T-cell (primary cell): ENCODE data around the gene CYP26B1. TPM values are rescaled to one million over a fixed set of nuclear protein-coding genes. Genes with fewer than 3 reads are reported as not detected.

Experiments
- ATAC-seq, 4 experiments: fragments of 200-7000 bp in 3 of 4; fragments of 150-1000 bp in 1 of 4; cut with Tn5 transposase; replicated peaks in 1 of 4; 1 replicate in 3 of 4; 2 replicates in 1 of 4; pipeline ENCODE4 v1.10.0; 2021; ENCODE audit warnings: moderate library complexity in 3 of 4, mild to moderate bottlenecking in 2 of 4, moderate number of reproducible peaks in 1 of 4
- CTCF ChIA-PET, 2 donors: fragments of 300-600 bp; sonication (Branson Sonifier 250); formaldehyde crosslinking; loops; one replicate each; lab custom pipeline; 2022; ENCODE audit warnings: antibody characterized with exemption in 2 of 2; lab: Charles Lee
- POLR2A ChIA-PET, 2 donors: fragments of 300-600 bp; sonication (Branson Sonifier 250); formaldehyde crosslinking; loops; one replicate each; lab custom pipeline; 2022; ENCODE audit warnings: antibody characterized with exemption in 2 of 2; lab: Charles Lee
- DNase-seq, 35 experiments: peaks; one replicate each; pipeline versions ENCODE4 v3.0.0 to v3.0.0-alpha.2; 2013 to 2023
- H3K27ac ChIP-seq: one replicate; pipeline ENCODE4 v1.5.1; 2013; ENCODE audit warnings: low read length
- H3K27me3 ChIP-seq, 2 experiments: replicated peaks in 1 of 2; 1 replicate in 1 of 2; 2 replicates in 1 of 2; pipeline versions ENCODE4 v1.6.1 to v1.7.0; 2013; ENCODE audit warnings: low read length in 1 of 2, mixed read lengths in 1 of 2; ENCODE audit not compliant: control insufficient read depth in 2 of 2, insufficient read depth in 2 of 2; ENCODE audit errors: extremely low read depth in 1 of 2
- H3K36me3 ChIP-seq, 2 donors: 1 replicate in 1 of 2; 2 replicates in 1 of 2; pipeline versions ENCODE4 v1.6.1 to v1.7.0; 2013; ENCODE audit warnings: low read length in 1 of 2; ENCODE audit not compliant: control insufficient read depth in 2 of 2, insufficient read depth in 1 of 2; ENCODE audit errors: extremely low read depth in 1 of 2
- H3K4me1 ChIP-seq, 2 experiments: 1 replicate in 1 of 2; 2 replicates in 1 of 2; pipeline versions ENCODE4 v1.6.1 to v1.7.0; 2013; ENCODE audit warnings: low read length in 2 of 2, mixed read lengths in 1 of 2; ENCODE audit not compliant: insufficient read depth in 2 of 2, control insufficient read depth in 1 of 2; ENCODE audit errors: extremely low read depth in 1 of 2
- H3K4me3 ChIP-seq, 2 donors: 1 replicate in 1 of 2; 2 replicates in 1 of 2; pipeline versions ENCODE4 v1.5.1 to v1.7.0; 2013; ENCODE audit warnings: mild to moderate bottlenecking in 2 of 2, low read length in 1 of 2, moderate library complexity in 1 of 2; ENCODE audit not compliant: control insufficient read depth in 1 of 2; ENCODE audit errors: extremely low read depth in 1 of 2
- H3K9me3 ChIP-seq: 2 replicates; pipeline ENCODE4 v1.7.0; 2013
- H3K27ac Mint-ChIP-seq, 2 donors: one replicate each; pipeline ENCODE4 v1.8.0; 2020 to 2021; ENCODE audit warnings: mild to moderate bottlenecking in 2 of 2, mixed read lengths in 2 of 2
- H3K27me3 Mint-ChIP-seq, 2 donors: one replicate each; pipeline ENCODE4 v1.8.0; 2021 to 2022; ENCODE audit warnings: mixed read lengths in 2 of 2
- H3K36me3 Mint-ChIP-seq: one replicate; pipeline ENCODE4 v1.8.0; 2021; ENCODE audit warnings: mixed read lengths
- H3K4me1 Mint-ChIP-seq, 3 donors: one replicate each; pipeline ENCODE4 v1.8.0; 2020 to 2022; ENCODE audit warnings: mixed read lengths in 3 of 3, mild to moderate bottlenecking in 1 of 3
- H3K4me3 Mint-ChIP-seq, 3 donors: one replicate each; pipeline ENCODE4 v1.8.0; 2020 to 2022; ENCODE audit warnings: mild to moderate bottlenecking in 3 of 3, mixed read lengths in 3 of 3, moderate library complexity in 3 of 3
- H3K9me3 Mint-ChIP-seq, 3 donors: one replicate each; pipeline ENCODE4 v1.8.0; 2020 to 2022; ENCODE audit warnings: mixed read lengths in 3 of 3
- WGBS: methylation state at CpG from one replicate; pipeline ENCODE4 v1.1.5; 2013; ENCODE audit warnings: missing lambda C conversion rate; ENCODE audit not compliant: insufficient coverage; 5-methylcytosine and 5-hydroxymethylcytosine counted together
- total RNA-seq, 35 experiments: library from RNA in 6 of 35; stranded (reverse) in 6 of 35; fragments of 120-200 nt in 1 of 35; gene quantifications; one replicate each; pipeline versions ENCODE4 v1.2.1 to v1.2.4 and lab custom pipeline; 2013 to 2026

The CYP26B1 gene
- total RNA-seq, 5 donors from 2014 or later (not counting 1 experiment from before 2014, with no cell fraction given), result 0.06 TPM; not detected in 4

DNA sequence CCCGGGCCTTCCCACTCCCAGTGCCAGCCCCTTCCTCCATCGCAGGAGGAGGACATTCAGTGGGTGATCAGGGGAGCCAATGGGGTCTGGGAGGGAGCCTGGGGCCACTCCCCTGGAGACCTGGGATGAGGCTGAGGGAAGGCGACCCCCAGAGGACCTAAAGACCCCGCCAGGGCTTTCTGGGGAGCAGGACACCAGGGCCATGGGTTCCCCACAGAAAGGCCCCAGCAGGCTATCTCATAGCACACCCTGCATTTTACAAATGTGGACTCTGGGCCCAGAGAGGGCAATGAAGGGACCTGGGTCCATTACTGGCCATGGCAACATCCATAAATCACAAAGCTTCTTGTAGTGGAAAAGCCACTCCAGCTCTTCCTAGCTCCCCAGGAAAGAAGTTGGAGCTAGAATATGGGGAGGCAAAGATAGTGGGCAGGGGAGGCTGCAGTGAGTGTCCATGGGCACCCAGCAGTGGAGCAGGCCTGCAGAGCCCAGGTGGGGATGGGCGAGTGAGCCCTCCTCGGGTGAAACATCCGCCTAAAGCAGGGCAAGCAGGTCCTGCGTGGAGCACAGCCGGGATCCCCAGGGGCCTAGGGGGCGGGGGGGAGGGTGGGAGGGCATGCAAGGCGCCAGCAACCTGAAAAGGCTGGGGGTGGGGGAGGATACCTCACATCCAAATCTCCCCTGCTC lies 13.8 kb downstream of the CYP26B1 start:
- WGBS, result no CpG with 5 or more reads among the region's 11 CpGs
- Mint-ChIP-seq H3K4me1 (peaks cover 0 to 2% (median 0%) of the 10 kb centered on the region in 3 donors), H3K9me3 (no peaks in the 10 kb centered on the region), H3K27me3 (peaks cover 0 to 4% of the 10 kb centered on the region in 2 donors), H3K27ac (no peak overlapping the region), H3K36me3 (no peaks in the 10 kb centered on the region), H3K4me3 (no peak overlapping the region)
- Histone ChIP-seq H3K4me1 (peaks cover 0 to 6% of the 10 kb centered on the region in 2 experiments), H3K27ac (no peak overlapping the region), H3K36me3 (no peaks in the 10 kb centered on the region), H3K27me3 (peaks cover 0 to 29% of the 10 kb centered on the region in 2 experiments), H3K9me3 (no peaks in the 10 kb centered on the region), H3K4me3 (no peak overlapping the region)
- no peak for ATAC-seq
- peak in 1 of 35 experiments; percentile 22 for DNase-seq
- ChIA-PET CTCF (no interaction called here), POLR2A (no interaction called here)

DNA sequence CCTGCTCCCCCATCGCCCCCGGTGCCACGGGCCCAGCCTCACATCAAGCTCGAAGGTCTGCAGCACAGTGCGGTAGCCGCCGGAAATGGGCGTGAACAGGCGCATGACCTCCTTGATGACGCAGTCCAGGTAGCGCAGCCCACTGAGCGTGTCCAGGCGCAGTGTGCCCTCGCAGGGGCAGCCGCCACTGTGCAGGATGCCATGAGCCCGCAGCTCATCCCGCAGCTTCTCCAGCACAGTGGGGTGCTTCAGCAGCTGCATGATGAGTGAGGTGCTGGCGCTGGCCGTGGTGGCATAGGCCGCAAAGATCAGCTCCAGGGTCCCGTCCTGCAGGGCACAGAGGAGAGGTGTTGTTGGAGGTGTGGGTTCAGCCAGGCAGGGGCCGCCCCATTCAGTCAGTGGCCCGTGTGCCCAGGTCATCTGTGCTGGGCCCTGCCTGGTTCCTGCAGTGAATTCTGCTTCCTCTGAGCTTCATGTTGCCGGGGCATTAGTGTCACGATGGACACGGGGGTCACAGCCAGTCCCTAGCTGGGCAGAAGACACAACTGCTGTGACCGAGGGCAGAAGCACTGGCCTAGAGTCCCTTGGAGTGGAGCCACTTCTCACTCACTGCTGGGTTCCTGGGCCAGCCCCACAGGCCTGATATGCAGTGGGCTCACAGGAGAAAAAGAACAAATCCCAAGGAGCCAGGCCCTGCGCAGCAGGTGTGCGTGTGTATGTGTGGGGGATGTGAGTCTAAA lies 14.5 kb downstream of the CYP26B1 start:
- Mint-ChIP-seq H3K27me3 (peaks cover 0 to 4% of the 10 kb centered on the region in 2 donors), H3K27ac (no peak overlapping the region), H3K9me3 (no peaks in the 10 kb centered on the region), H3K4me1 (peaks cover 0 to 2% (median 0%) of the 10 kb centered on the region in 3 donors), H3K4me3 (no peak overlapping the region), H3K36me3 (no peaks in the 10 kb centered on the region)
- WGBS, result 89% methylated on average over 27 of the region's 29 CpGs
- H3K4me3 ChIP-seq, result no peak overlapping the region
- ATAC-seq (no peak), DNase-seq (peak in 1 of 35 experiments; percentile 19)
- POLR2A ChIA-PET, result no interaction called here
- peaks cover 0 to 6% of the 10 kb centered on the region in 2 experiments for H3K4me1 ChIP-seq
- no peaks in the 10 kb centered on the region for H3K36me3 ChIP-seq
- H3K27ac ChIP-seq, result no peak overlapping the region
- peaks cover 0 to 35% of the 10 kb centered on the region in 2 experiments for H3K27me3 ChIP-seq
- no peaks in the 10 kb centered on the region for H3K9me3 ChIP-seq
- CTCF ChIA-PET, result no interaction called here

- Mint-ChIP-seq H3K27me3 (peaks cover 0 to 4% of the 10 kb centered on the region in 2 donors), H3K4me3 (no peak overlapping the region), H3K36me3 (no peaks in the 10 kb centered on the region), H3K27ac (no peak overlapping the region), H3K9me3 (no peaks in the 10 kb centered on the region), H3K4me1 (no peaks in the 10 kb centered on the region)
- Histone ChIP-seq H3K27ac (no peak overlapping the region), H3K27me3 (peaks cover 0 to 33% of the 10 kb centered on the region in 2 experiments), H3K36me3 (no peaks in the 10 kb centered on the region), H3K4me3 (no peak overlapping the region), H3K9me3 (no peaks in the 10 kb centered on the region), H3K4me1 (no peaks in the 10 kb centered on the region)
- DNase-seq, result peak in 1 of 35 experiments; percentile 19
- CTCF ChIA-PET, result no interaction called here
- POLR2A ChIA-PET, result no interaction called here
- 85% methylated on average over 35 of the region's 37 CpGs for WGBS
- no peak for ATAC-seq
These were observed 15.5 kb downstream of the CYP26B1 start for GRCh38 chr2:72131916-72132841.

DNA sequence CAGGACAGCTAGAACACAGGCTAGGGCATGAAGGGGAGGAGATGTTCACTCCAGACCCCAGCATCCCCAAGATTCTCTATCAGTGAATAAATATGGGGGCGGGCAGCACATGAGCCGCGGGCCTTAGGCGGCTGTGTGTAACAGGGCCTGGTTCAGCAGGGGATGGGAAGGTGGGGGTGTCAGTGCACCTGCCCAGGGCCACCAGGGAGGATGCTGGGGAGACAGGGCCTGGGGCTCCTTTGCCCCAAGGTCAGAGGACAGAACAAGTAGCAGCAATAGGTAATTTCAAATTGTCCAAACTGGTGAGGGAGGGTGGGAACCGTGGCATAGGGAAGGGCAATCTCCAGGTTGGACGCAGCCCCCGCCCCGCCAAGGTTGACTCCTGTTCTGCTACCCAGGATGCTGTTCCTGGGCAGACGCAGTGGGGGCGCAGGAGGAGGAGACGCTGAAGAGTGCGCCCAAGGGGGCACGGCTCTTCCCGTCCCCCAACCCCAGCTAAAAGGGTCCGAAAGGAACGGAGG lies 16.2 kb downstream of the CYP26B1 start:
- H3K36me3 ChIP-seq, result no peaks in the 10 kb centered on the region
- WGBS, result 85% methylated on average over 10 of the region's 16 CpGs
- POLR2A ChIA-PET, result no interaction called here
- H3K27ac ChIP-seq, result no peak overlapping the region
- no peaks in the 10 kb centered on the region for H3K9me3 ChIP-seq
- H3K4me3 ChIP-seq, result no peak overlapping the region
- no peaks in the 10 kb centered on the region for H3K4me1 ChIP-seq
- H3K27ac Mint-ChIP-seq, result no peak overlapping the region
- no peaks in the 10 kb centered on the region for H3K36me3 Mint-ChIP-seq
- DNase-seq (peak in 1 of 35 experiments; percentile 17), ATAC-seq (no peak)
- H3K27me3 ChIP-seq, result peaks cover 0 to 37% of the 10 kb centered on the region in 2 experiments
- no peaks in the 10 kb centered on the region for H3K4me1 Mint-ChIP-seq
- H3K27me3 Mint-ChIP-seq, result peaks cover 0 to 6% of the 10 kb centered on the region in 2 donors
- H3K9me3 Mint-ChIP-seq, result no peaks in the 10 kb centered on the region
- no peak overlapping the region for H3K4me3 Mint-ChIP-seq
- CTCF ChIA-PET, result no interaction called here

- POLR2A ChIA-PET, result no interaction called here
- no peaks in the 10 kb centered on the region for H3K4me1 Mint-ChIP-seq
- Histone ChIP-seq H3K4me3 (no peak overlapping the region), H3K27me3 (peaks cover 0 to 37% of the 10 kb centered on the region in 2 experiments), H3K27ac (no peak overlapping the region), H3K4me1 (no peaks in the 10 kb centered on the region), H3K36me3 (no peaks in the 10 kb centered on the region), H3K9me3 (no peaks in the 10 kb centered on the region)
- 49% methylated on average over 12 of the region's 26 CpGs for whole genome bisulfite sequencing
- H3K9me3 Mint-ChIP-seq, result no peaks in the 10 kb centered on the region
- H3K36me3 Mint-ChIP-seq, result no peaks in the 10 kb centered on the region
- no peak for ATAC-seq
- peaks cover 0 to 8% of the 10 kb centered on the region in 2 donors for H3K27me3 Mint-ChIP-seq
- DNase-seq, result peak in 1 of 35 experiments; percentile 17
- CTCF ChIA-PET, result interaction anchor here in 1 of 2 donors (1.3 kb wide), 1 partner anchor 19 kb away, joined by 4 read pairs; no protein-coding TSS in a partner anchor
- H3K4me3 Mint-ChIP-seq, result no peak overlapping the region
- no peak overlapping the region for H3K27ac Mint-ChIP-seq
These were observed 16.9 kb downstream of the CYP26B1 start for GRCh38 chr2:72130659-72131360.
